ENCODE data around the gene CBLB.

The CBLB gene

DNA sequence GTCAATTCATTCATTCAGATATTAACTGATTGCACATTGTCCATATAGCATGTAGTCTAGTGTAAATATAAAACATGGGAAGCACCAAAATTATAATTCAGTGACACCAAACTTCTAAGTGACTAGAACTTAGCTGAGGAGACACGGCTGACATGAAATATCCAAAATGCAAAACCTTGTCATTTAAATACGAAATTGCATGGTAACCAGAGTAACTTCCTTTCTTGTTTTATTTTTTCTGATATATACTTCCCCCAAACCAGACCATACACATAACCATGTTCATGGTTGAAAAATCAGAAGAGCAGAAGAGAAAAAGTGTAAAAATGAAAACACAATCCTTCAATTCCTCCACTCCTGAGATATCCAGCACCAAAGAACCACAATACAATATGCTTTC, 38.0 kb downstream of the CBLB start:
- H3K4me3 ChIP-seq (ENCODE audit: low read depth, low read length) = no peak overlapping the region
- TF ChIP-seq, protein P1, sequence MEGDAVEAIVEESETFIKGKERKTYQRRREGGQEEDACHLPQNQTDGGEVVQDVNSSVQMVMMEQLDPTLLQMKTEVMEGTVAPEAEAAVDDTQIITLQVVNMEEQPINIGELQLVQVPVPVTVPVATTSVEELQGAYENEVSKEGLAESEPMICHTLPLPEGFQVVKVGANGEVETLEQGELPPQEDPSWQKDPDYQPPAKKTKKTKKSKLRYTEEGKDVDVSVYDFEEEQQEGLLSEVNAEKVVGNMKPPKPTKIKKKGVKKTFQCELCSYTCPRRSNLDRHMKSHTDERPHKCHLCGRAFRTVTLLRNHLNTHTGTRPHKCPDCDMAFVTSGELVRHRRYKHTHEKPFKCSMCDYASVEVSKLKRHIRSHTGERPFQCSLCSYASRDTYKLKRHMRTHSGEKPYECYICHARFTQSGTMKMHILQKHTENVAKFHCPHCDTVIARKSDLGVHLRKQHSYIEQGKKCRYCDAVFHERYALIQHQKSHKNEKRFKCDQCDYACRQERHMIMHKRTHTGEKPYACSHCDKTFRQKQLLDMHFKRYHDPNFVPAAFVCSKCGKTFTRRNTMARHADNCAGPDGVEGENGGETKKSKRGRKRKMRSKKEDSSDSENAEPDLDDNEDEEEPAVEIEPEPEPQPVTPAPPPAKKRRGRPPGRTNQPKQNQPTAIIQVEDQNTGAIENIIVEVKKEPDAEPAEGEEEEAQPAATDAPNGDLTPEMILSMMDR (IDR thresholded peaks at IDR 0.05; ENCODE audit: control insufficient read depth, extremely low read depth, insufficient read depth) = no peak
- DNase-seq (ENCODE audit: low read depth) = no peak

DNA sequence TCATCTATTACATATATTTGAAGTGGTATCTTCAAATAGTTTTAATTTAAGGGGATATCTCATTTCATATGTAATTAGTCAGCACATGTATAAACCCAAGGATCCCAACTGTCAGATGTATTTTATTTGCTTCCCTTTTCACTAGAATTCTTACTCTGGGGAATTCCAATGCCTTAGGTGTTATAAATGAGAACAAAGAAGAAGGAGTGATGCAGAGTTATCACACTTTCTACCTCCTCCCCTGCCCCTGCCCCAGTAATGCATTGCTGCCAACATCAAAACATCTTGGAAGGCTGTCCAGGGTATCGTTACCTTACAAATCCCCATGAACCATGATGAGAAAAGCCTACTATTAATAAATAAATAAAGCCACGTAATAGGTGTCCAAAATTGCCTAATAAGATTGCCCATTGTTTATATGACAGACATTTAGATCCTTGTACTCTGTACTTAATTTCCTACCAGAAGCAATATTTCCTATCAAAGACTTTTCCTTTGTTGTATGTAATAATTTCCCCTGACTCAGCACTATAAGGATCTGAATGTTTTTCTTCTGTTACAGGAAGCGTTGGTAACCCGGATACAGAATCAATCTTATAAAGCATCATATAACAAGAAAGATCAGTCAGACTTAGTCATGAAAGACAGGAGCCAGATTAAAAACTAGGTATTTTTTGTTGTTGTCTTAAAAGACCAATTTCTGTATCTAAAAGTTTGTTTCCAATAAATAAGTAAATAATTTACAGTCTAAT, 38.8 kb downstream of the CBLB start:
- no peak for DNase-seq (ENCODE audit: low read depth)
- TF ChIP-seq, protein P1 (IDR thresholded peaks at IDR 0.05; ENCODE audit: control insufficient read depth, extremely low read depth, insufficient read depth) = no peak
- H3K4me3 ChIP-seq (ENCODE audit: low read depth, low read length) = no peak overlapping the region

- TF ChIP-seq, protein P1 (IDR thresholded peaks at IDR 0.05; ENCODE audit: control insufficient read depth, extremely low read depth, insufficient read depth) = no peak
- DNase-seq (ENCODE audit: low read depth) = peak; percentile 27
- H3K4me3 ChIP-seq (ENCODE audit: low read depth, low read length) = no peak overlapping the region
Measured at GRCh38 chr3:105829229-105829628, 39.6 kb downstream of the CBLB start.

DNA sequence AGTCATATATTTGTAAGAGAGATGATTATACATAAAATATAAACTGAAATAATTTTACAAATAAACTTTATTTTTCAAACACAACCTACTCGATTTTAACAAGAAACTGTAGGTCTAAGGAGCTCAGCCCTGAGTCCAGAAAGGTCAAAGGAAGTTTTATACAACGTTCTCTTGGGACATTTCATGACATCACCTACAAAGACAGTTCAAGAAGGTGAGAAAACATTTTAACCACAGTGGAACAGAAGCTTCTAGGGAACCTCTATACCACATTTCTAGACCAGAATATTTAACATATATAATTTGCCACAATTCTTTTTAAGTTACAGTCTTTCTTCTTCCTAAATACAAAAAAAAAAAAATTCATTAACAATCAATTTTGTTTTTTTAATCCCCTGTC, 40.1 kb downstream of the CBLB start:
- DNase-seq (ENCODE audit: low read depth) = no peak
- H3K4me3 ChIP-seq (ENCODE audit: low read depth, low read length) = no peak overlapping the region
- TF ChIP-seq, protein P1 (IDR thresholded peaks at IDR 0.05; ENCODE audit: control insufficient read depth, extremely low read depth, insufficient read depth) = no peak

- H3K4me3 ChIP-seq (ENCODE audit: low read depth, low read length) = no peak overlapping the region
- no peak for DNase-seq (ENCODE audit: low read depth)
- TF ChIP-seq, protein P1 (IDR thresholded peaks at IDR 0.05; ENCODE audit: control insufficient read depth, extremely low read depth, insufficient read depth) = no peak
Measured at GRCh38 chr3:105827959-105828358, 40.9 kb downstream of the CBLB start.

DNA sequence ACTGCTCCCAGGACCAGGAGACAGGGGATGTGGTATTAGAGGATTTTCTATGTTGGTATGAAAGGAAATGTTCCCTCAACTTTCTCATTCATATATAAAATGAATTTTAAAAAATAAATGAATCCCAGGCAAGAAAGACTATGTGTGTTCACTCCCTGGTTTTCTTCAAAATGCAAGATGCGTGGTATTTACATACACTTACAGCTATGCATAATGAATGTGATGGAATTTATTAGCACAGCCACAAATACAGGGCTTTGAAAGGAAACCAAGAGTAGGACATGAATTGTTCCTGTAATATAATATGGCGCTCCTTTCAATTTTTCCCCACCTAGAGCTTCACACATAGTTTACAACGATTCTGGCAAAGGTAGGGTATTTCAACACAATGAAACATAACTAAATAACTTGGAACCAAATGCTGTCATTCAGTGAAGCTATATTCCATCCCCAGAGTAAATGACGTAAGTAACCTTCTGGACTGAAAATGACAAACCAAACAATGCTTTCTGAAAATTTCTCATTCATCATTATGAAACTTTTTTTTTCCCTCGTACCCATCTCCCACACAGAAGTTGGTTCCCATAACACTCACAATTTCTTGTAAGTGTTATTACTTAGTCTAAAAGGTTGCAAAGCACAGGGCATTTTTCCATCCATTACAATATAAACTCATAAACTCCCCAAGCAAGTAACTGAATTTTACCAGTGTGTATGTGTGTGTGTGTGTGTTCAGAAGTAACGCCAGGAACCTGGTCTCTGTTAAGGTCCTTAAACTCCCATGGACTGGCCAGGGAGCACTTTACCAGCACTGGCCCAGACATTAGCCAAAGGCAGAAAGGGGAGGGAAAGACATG, 41.8 kb downstream of the CBLB start:
- H3K4me3 ChIP-seq (ENCODE audit: low read depth, low read length) = no peak overlapping the region
- DNase-seq (ENCODE audit: low read depth) = no peak
- TF ChIP-seq, protein P1 (IDR thresholded peaks at IDR 0.05; ENCODE audit: control insufficient read depth, extremely low read depth, insufficient read depth) = no peak

All from LNCaP clone FGC (cell line).